Fibroblast of villous mesenchyme (primary cell): ENCODE measurements around the gene SFTPB. TPM values are rescaled to one million over a fixed set of nuclear protein-coding genes. Genes with fewer than 3 reads are reported as not detected.

ENCODE experiments used
- DNase-seq: peaks from one replicate; pipeline ENCODE4 v3.0.0-alpha.2; 2010; ENCODE audit warnings: low read depth
- H3K4me3 ChIP-seq: 2 replicates; pipeline ENCODE4 v1.5.1; 2011; ENCODE audit warnings: low read depth, mild to moderate bottlenecking, low read length
- total RNA-seq: library from RNA; depleted of rRNA; stranded (reverse); fragments of >200 nt; gene quantifications from 2 replicates; pipeline ENCODE4 v1.2.3, GENCODE V29; 2012
- TF ChIP-seq, protein P1 (sequence below): IDR thresholded peaks from 2 replicates; pipeline ENCODE4 v1.5.1; 2012; ENCODE audit warnings: low read depth, mild to moderate bottlenecking, low read length; ENCODE audit not compliant: insufficient read depth

SFTPB gene
- total RNA-seq, 1 donor = not detected

DNA sequence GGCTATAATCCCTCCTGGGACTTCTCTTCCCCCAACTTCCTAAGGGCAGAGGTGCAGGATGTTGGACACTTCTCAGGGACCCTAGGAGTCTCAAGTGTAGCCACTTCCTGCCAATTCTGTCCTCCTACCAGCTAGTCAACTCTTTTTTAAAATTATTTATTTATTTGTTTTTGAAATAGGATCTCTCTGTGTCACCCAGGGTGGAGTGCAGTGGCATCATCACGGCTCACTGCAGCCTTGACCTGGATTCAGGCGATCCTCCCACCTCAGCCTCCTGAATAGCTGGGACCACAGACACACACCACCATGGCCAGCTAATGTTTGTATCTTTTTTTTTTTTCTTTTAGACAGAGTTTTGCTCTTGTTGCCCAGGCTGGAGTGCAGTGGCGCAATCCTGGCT is 11.5 kb downstream of the SFTPB start:
- no peak overlapping the region for H3K4me3 ChIP-seq
- no peak for DNase-seq
- TF ChIP-seq, protein P1, sequence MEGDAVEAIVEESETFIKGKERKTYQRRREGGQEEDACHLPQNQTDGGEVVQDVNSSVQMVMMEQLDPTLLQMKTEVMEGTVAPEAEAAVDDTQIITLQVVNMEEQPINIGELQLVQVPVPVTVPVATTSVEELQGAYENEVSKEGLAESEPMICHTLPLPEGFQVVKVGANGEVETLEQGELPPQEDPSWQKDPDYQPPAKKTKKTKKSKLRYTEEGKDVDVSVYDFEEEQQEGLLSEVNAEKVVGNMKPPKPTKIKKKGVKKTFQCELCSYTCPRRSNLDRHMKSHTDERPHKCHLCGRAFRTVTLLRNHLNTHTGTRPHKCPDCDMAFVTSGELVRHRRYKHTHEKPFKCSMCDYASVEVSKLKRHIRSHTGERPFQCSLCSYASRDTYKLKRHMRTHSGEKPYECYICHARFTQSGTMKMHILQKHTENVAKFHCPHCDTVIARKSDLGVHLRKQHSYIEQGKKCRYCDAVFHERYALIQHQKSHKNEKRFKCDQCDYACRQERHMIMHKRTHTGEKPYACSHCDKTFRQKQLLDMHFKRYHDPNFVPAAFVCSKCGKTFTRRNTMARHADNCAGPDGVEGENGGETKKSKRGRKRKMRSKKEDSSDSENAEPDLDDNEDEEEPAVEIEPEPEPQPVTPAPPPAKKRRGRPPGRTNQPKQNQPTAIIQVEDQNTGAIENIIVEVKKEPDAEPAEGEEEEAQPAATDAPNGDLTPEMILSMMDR = no peak

DNA sequence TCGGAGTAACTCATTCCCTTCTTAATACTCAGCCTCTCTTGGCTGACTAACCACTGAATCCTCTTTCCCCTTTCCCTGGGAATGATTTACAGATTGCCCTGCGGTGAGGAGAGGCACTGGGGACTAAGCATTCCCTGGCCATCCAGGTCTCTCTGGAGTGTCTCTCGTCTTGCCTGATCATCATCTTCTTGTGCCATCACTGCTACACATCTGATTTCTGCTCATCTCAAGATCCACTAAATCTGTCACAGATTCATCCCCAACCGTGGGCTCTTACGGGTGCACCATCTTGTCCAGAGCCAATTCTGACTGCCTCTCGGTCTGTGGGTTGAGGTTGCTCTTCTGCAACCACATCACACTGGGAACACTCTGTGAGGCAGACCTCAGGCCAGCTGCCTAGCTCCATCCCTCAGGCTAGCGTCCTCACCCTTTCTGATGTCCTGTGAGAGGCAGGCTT is 12.0 kb downstream of the SFTPB start:
- no peak overlapping the region for H3K4me3 ChIP-seq
- TF ChIP-seq, protein P1 = no peak
- no peak for DNase-seq

DNA sequence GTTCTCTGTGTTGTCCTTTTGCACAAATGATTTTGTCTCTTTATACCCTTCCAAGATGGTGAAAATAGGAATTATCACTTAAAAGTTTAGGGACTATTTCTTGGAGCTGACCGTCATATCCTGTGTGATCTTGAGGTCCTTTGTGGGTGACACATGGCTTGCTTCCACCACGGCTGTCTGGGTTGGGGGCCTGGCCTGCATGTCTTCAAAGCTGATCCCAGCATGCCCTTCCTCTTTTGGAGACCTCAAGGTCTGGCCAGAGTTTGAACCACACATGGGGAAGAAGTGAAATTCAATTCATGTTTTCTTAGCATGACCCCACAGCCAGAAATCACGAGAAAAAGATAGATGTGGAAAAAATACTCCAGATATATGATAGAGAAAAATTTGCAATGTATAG is 14.0 kb downstream of the SFTPB start:
- TF ChIP-seq, protein P1 = no peak
- no peak overlapping the region for H3K4me3 ChIP-seq
- DNase-seq = no peak

- DNase-seq = no peak
- no peak overlapping the region for H3K4me3 ChIP-seq
- TF ChIP-seq, protein P1 = no peak
Observed at GRCh38 chr2:85652056-85652455, 15.9 kb downstream of the SFTPB start.

GRCh38 chr2:85651097-85651496 is 16.9 kb downstream of the SFTPB start:
- H3K4me3 ChIP-seq = no peak overlapping the region
- TF ChIP-seq, protein P1 = no peak
- no peak for DNase-seq

DNA sequence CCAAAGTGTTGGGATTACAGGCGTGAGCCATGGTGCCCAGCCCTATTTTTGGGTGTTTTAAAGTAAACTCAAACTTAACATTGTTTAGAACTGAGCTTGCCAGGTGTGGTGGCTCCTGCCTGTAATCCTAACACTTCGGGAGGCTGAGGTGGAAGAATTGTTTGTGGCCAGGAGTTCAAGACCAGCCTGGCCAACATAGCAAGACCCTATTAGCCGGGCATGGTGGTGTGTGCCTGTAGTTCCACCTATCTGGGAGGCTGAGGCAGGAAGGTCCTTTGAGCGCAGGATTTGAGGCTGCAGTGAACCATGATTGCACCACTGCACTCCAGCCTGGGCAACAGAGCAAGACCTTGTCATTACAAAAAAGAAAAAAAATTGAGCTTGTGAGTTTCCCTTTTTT is 17.5 kb downstream of the SFTPB start:
- TF ChIP-seq, protein P1 = no peak
- DNase-seq = no peak

More for the DNA sequence above, 17.5 kb downstream of the SFTPB start:
- no peak overlapping the region for H3K4me3 ChIP-seq
